Measurements from ENCODE around the gene MED12L.

The MED12L gene

DNA sequence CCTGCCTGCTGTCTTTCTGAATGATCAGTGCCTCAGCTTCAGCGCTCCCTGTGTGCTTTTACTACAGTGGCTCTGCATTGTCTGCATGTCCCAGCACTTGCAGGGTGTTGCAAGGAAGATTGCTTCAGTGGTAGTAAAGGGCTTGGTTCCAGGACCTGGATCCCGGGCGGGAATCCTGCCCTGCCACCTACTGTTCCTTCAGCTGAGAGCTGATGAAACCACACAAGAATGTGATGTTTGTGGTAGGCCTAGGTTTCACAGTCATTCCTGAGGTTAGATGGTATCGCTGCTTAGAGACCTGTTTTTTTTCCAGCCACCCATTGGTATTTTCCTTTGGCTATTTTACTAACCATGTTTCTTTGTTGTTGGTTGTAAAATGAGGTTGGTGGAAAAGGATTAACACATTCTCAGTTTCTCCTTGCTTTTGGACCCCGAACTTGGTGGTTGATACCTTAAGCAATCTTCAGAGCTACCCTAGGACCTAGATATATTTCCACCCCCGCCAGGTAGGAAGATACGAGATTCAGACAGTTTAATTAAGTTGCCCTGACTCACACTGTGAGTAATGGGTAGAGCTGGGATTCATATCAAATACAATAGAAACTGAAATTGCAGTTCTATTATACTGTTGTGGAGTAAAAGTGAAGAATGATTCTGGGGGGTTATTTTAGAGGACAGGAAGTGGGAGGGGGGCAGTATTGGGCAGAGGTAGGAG is 219.8 kb downstream of the MED12L start:
- DNase-seq: no peak

DNA sequence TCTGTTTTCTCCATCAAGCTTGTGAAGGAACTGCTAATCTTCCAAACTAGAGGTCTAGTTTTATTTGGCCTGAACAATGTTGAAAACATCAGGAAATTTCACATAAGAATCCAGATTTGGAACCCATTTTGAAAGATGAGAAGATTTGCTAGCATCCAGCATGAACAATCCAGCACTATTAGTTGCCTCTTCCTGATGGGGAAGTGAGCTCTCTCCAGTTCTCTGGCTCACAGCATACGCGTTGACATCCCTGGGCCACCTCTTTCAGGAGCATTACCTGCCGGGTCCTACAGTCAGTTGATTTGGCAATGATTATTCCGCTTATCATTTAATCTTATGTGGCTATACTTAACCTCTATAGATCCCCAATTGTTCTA is 220.3 kb downstream of the MED12L start:
- DNase-seq: no peak

DNA sequence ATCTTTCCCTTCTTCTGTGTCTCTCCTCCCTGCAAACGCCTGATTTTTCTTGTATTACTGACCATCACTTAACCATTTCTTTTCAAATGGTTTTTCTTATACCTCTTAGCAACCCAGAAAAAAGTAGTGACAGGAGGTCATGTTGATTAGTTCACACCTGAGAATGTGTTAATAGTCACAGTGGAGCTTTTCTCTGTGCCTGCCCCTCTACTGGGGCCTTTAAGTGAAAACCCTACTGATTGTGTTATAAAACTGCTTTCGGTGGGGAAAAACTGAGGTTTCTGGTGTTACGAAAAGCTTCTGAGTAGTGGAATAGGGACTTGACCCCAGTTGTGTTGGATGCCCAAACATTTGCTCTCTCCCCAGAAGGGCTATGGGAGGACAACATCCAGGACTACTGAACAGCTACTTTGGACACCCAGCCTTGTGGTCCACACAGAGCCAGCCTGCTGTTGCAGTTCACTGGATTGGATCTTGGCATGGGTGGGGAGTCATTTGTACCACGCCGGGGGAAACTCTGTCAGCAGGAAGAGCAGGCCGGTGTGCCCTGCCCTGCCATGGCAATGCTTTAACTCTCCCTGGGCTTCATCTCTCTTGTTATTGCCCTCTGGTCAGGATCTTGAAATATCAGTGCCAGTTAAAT is 220.8 kb downstream of the MED12L start:
- DNase-seq: no peak

DNA sequence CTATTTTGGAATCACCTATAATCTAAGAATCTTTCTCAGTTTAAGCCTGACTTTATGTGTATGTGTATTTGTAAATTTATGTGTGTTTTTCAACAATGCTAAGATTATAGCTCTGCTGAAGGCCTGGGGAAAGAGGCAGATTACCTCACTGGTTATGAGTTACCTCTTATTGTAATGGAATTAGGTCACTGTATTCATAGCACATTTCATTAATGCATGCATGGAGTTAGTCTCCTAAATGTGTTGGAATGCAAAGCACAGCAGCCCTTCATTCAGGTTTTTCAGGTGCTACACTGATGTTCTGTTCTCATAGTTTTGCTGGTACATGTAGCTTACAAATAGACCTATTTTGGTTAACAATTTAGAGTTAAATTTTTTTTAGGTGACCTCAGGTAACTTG is 221.7 kb downstream of the MED12L start:
- no peak for DNase-seq

DNA sequence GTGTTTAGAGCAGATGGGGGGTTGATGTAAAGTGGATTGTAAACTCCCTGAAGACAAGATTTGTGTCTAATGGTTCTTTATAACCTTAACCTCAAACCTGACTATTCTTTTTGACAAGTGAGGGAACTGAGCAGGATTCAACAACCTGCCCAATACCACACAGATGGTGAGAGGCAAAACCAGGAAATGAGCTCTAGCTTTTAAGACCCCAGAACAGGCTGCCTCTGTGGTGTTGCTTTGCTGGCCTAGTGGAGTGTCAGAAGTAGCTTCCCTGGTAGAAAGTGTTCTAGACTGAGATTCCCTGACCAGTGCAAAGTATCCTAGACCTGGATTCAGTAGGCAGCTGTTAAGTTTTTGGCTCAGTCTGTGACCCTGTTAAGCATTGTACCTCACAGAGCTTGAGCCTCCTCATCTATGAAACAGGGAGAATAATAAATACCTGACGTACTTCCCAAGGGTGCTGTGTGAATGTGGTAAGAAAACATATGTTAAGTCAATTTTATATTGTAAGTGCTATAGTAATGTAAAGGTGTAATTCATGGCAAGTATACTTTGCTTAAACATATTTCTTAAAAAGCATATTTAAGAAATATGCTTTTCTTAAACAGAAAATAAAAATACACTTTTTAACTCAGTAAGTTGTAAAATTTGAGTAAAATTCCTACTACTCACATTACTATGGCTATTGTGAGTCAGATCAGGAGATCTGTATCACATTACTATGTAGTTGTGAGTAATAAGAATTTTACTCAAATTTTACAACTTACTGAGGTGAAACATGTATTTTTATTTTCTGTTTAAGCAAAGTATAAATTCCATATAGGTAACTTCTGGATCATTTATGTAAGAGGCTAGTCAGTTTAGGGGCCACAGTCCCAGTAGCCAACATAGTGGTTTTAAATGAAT is 222.4 kb downstream of the MED12L start:
- no peak for DNase-seq

DNA sequence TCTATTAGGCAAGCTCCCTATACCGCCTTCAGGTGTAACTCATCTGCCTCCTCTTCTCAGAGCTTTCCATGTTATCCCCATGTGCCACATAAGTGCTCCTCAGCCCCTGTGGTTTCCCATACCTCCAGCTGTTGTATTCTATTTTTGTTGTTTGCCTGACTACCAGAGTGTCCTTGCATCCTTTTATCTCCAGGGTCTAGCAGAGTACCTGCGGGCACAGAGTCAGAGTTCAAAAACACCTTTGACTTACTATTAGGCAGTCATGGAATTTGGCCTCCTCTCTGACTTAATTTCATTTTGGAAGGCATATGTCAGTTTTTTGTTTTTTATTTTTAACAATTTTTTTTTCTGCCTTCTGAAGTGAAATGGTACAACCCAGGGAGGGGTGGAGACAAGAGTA is 224.1 kb downstream of the MED12L start:
- DNase-seq: no peak

DNA sequence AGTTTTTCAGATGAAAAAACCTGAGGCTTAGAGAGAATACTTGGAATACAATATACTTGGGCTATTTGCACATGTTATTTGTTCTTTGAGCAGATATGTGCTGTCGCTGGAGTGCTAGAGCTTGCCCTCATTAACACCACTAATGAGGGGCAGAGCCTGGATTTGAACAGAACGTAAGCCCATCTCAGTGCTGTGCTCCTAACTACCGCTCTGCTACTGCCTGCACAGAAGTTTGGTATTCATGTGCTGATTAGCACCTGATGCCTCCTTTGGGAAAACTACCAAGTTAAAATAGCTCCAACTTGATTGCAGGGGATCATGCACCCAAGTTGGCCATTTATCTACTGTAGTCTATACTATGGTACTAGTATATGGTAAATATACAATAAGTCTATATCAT is 227.5 kb downstream of the MED12L start:
- DNase-seq: no peak

DNA sequence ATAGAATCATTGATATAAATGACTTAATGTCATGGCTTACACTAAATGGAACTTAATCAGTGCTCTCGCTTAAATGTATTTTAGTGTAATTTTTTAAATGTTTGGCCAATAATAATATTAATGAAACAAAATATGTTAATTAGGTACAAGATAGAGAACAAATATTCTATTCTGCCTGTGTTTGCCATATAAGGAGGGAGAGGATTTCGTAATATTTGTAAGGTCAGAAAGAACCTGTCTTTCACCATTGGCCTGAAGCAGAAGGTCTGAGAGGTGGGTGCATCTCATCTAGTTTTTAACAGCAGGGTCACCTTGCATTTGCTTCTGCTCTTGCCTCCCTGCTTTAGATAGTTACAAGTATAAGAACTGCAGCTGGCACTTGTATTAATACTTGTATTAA is 228.7 kb downstream of the MED12L start:
- no peak for DNase-seq

DNA sequence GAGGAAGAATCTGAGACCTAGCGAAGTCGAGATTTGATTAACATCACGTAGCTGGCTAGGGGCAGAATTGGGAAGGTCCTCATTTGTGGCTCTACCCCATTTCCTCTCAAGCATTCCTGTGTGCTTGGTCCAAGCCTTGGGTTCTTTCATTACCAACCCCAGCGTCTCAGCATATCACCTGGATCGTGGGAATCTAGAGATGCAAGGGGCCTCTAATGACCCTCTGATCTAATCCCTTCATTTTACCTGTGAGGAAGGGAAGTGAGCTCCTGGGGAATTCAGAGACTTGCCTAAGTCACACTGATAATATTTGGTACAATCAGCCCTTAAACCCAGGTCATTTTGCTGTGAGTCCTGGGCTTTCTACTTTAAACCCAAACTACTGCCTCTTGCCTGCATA is 229.1 kb downstream of the MED12L start:
- no peak for DNase-seq

DNA sequence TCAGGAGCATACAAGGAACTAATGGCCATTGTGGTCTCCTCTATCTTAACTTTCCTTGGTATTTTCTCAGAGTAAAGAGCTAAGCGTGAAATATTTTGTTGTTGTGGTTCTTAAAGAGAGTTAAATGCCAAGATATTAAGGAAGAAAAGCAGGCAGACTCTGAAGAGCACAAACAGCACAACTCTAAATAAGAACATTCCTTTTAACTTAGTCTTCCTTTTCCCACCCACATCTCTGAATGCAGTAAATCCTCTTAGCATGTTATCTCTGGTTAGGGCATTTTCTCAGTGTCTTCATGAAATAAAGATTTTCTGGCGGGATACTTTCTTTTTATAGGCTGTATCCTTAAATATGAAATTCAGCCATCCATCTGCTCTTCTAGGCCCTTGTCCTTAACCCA is 229.7 kb downstream of the MED12L start:
- no peak for DNase-seq

DNA sequence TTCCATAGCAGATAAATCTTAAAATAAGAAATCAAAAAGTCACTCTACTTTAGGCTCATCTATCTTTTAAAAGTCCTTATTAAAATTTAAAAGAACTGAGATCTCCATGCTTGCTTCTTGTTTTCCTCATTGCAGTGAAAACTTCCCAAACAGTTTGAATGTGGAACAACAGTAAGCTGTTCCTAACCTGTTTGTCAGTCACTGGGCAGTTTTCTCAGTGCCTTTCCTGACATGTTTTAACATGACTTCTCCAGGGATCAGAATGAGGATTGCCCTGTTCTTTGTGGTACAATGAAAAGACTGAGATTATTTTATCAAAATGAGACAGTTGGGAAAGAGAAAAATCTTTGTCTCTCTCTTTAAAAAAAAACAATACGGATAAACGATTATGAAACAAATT is 230.4 kb downstream of the MED12L start:
- no peak for DNase-seq

DNA sequence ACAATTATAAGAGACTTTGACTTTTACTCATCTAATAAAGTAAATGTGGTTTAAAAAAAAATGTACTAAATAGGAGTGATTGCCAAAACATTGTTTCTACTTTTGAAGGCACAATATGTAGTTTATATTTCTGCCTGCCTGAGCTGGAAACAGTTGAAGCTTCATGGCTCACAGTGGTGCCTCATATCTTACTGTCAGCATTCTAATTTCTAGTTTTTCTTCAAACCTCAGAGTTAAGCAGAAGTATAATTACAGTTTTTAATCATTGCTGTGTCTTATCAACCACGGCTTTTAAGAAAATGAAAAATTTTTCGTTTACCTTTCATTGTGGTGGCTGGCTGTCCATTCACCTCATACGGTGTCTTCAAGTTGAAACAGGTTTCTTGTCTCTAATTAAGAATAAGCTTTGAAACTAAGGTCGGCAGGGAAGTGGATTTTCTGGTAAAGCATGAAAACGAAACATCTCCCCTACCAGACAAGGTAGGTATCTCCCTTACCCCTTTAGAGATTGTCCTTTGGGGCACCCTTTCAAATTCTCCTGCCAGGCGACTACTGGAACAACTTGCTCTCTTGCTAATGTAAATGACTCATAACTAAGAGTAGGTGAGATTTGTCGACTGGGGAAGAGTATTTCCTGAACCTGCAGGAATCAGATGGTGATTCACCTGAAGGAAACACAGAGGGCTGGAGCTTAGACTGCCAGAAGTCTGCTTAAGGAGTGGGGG is 231.0 kb downstream of the MED12L start, which contains the start of gene GPR87:
Gene GPR87, minus strand, starts transcription at position 554 of the 725 bp plus-strand sequence. CDS start 16,720 bp downstream, outside the sequence.
- DNase-seq: no peak

DNA sequence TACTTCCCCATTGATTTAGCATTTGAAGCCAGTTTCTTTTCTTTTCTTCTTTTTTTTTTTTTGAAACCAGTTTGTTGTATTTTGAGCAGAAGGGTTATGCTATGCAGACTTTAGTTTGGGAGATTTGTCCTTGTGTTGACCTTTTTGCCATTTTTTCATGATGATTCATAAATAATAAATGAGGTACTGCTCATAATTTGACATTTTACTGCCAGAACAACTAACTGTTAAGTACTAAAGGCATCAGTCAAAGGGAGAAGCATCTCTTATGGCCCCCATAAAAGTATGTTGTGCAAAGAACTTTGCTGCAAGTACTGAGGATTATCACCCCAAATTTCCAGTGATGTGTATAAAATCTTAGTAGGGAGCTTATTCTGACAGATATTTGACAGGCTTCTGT is 232.8 kb downstream of the MED12L start:
- no peak for DNase-seq

DNA sequence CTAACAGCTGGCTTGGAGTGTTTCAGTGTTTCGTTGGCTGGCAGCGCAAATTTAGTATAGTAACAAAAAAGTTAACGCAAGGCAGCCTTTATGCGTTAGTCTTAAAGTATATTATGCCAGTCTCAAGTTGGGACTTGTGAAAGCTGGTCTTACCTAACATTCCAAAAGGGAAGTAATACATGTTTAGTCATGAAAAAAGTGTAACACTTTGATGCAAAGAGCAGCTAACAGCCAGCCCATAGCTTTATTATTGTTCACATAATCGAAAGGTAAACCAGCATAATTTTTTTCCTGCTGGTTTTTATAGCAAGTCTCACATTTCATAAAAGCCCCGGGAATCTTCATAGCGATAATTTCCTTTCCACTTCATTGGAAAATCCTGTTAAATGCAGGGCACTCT is 233.5 kb downstream of the MED12L start:
- no peak for DNase-seq

DNA sequence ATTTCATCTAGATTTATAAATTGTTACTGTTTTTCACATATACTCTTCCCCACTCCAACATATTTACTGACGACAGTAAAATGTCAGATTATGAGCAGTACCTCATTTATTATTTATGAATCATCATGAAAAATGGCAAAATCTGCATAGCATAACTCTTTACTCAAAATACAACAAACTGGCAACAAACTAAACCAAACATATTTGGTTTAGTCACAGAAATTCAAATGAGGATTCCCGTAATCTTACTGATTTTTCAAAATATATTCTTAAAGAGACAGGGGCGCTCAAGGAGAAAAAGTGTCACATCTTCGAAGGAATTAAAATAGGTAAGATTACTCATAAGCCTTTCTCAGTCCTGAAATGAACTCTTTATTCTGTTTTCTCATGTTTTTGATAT is 234.2 kb downstream of the MED12L start:
- no peak for DNase-seq

DNA sequence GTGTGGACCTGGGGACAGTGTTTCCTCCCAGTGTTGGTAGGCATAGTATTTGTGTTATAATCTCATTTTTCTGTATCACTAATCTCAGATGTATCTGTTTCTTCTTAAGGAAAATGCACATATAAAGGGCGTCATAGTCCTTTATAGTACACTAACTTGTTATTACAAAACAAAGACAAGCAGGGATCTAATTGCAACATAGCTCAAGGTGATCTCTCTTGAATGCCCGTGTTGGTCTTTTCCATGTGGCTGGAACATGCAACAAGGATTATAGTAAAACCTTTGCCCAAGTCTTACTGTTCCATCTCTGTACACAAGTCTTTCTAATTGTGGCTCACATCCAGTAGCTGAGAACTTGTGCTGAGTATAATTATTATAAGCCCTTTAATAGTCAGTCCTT is 234.7 kb downstream of the MED12L start:
- DNase-seq: no peak

DNA sequence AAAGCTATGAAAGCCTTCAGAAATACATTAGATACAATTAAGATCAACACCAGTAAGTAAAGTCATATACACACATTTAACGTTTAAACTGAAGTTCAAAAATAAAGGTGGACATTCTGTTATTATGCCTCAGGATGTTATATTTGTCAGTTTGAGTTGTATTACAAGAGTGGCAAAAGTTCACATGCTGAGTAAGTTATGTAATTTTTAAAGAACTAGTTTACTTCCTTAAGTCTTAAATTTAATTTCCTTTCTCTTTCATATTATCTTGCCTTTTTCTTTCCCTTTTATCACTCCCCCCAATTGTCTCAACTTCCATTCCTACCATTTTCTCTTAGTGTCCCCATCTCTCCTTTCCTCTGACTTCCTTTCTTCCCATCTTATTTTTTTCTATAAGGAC is 236.1 kb downstream of the MED12L start:
- no peak for DNase-seq

DNA sequence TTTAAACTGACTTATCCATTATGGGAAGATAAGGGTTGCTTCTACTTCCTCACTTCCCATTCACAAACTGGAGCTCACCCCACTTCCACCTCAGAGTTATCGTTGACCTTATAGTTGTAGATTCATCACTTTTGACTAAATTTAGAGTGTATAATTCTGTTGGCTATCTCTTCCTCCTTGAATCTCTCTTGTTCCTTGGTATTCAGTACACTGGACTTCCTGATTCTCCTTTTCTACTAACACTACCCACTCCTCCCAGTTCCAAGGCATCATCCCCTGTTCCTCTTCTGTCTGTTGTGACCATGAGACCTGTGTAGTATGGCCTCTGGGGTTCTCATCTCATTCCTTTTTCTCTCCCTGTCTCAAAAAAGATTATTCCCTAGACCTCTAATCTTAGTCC is 237.0 kb downstream of the MED12L start:
- DNase-seq: no peak

DNA sequence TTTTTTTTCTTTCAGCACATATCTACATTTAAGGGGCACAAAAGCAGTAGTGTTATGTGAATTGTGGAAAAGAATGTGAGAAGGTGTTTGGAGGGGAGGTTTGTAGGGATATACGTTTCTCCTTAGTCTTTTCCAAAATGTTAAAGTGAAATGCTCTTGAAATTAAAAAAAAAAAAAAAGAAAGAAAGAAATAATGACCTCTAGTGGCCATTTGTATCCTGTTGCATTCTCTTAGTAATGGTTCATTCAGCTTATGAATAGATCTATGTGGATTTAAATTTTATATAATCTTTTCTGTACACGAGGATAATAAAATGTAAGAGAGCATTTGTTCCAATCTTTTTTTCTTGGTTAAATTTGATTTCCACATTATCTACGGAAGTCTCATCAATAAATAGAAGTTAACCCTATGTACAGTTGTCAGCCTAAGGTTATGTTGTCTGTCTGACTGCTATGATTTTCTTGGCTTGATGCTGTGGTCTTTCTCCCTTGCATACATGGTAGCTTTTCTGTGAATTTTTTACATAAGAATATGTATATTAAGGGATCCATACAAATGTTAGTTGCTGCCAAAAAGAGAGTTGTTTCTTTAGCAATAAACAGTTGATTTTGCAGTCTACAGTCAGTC is 242.2 kb downstream of the MED12L start:
- DNase-seq: no peak

DNA sequence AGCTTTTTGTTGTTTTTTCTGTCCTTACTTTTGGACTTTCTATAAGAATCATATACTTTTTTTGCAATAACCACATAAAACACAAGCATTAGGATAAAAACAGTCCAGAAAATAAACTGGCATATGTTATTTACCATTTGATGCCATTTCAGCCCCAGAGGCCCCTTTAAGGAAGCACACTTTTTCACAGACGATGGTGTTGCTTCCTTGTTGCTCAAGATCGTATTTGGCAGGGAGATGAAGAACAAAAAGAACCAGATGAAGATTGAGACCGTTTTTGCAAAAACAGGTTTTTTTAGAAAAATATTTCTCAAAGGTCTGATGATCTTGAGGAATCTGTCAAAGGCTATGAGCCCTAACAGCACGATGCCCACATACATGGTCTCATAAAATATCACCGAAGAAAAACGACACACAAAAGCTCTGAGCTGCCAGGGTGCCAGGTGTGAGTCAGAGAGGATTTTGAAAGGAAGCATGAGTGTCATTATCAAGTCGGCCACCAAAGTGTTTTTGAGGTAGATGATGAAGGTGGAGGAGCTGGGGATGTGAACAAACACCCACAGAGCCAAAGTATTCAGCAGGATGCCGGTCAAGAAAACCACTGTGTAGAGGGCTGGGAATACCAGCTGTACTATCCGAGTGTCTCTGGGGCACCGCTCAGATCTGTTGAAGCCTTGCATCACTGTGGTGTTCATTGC is 243.0 kb downstream of the MED12L start:
- no peak for DNase-seq

DNA sequence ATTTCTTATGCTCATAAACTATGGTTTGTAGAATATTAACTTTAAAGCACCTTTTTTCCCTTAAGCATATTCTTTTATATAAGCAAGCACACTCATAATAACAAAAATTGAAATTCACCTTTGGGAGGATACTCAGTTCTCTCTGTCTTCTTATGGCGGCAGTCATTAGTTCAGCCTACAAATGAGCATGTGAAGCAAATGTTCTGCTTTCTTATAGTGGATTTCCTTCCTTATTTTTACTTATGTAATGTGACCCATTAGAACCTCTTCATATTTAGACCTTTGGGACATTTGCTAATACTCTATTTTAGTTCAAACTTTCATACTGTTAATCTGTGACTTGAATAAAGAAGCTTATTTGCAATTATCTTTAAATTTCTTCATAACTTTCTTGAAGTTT is 243.9 kb downstream of the MED12L start, which contains the start of gene P2RY13:
Gene P2RY13, minus strand, starts transcription at position 187 of the 400 bp plus-strand sequence. Its CDS starts 21 bp downstream, at position 166.
- no peak for DNase-seq

DNA sequence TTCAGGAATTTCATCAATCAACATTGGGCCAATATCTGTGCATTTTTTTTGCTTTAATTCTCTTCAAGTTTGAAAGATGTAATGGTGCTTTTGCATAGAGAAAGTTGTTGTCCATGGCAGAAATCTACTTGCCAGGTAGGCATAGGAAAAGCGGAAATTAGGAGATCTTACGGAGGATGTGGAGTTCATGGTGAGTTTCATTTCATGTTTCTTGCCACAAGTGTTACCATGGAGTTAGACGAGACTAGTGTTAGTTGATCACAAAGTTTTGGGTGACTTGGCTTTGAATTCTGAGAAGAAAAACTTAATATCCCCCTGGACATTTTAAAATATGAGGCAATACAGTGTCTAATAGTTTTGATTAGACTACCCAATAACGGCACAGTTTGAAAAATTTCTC is 244.9 kb downstream of the MED12L start:
- no peak for DNase-seq
